ENCODE data around the gene CYS1.

DNA sequence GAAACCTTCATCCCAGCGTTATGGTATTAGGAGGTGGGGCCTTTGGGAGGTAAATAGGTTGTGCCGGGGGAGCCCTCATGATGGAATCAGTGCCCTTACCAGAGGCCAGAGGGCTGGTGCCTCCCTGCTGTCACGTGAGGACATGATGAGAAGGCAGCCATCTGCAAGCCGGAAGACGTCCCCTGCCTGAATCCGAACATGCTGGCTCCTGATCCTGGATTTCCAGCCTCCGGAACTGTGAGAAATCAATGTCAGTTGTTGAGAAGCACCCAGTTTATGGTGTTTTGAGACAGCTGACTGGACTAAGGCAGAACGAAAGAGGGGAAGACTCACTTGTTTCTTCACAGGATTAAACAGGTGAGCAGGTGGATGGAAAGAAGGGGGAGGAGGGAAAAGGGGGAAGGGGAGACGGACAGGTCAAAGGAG, 49.9 kb downstream of the CYS1 start:
- TF ChIP-seq, protein P1, sequence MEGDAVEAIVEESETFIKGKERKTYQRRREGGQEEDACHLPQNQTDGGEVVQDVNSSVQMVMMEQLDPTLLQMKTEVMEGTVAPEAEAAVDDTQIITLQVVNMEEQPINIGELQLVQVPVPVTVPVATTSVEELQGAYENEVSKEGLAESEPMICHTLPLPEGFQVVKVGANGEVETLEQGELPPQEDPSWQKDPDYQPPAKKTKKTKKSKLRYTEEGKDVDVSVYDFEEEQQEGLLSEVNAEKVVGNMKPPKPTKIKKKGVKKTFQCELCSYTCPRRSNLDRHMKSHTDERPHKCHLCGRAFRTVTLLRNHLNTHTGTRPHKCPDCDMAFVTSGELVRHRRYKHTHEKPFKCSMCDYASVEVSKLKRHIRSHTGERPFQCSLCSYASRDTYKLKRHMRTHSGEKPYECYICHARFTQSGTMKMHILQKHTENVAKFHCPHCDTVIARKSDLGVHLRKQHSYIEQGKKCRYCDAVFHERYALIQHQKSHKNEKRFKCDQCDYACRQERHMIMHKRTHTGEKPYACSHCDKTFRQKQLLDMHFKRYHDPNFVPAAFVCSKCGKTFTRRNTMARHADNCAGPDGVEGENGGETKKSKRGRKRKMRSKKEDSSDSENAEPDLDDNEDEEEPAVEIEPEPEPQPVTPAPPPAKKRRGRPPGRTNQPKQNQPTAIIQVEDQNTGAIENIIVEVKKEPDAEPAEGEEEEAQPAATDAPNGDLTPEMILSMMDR (IDR thresholded peaks at IDR 0.05), result no peak
- TF ChIP-seq POLR2A (IDR thresholded peaks at IDR 0.05), result no peak
